Right cardiac atrium (tissue), 5 donors: ENCODE results near the gene FAM153A. TPM values are rescaled to one million over a fixed set of nuclear protein-coding genes. Genes with fewer than 3 reads are reported as not detected.
A peak's percentile ranks its signal among the peaks of the same experiment; 100 is the strongest.
"Not testable (repeated sequence)": the region's sequence is repeated elsewhere in the genome, so short reads cannot be mapped to it uniquely, and the experiment has no call there.

Source experiments
- ATAC-seq, 2 donors: fragments of 200-7000 bp; cut with Tn5 transposase; one replicate each; pipeline versions ENCODE4 v1.8.0 to v1.9.1; 2020; ENCODE audit warnings: moderate library complexity in 2 of 2, mild to moderate bottlenecking in 1 of 2
- DNase-seq, 3 donors: peaks; one replicate each; pipeline ENCODE4 v3.0.0-alpha.2; 2020
- H3K27ac ChIP-seq: one replicate; pipeline ENCODE4 v1.5.1; 2013; ENCODE audit warnings: mild to moderate bottlenecking, low read length, control low read depth, moderate library complexity
- H3K27me3 ChIP-seq: one replicate; pipeline ENCODE4 v1.6.1; 2013; ENCODE audit not compliant: control insufficient read depth, insufficient read depth
- H3K4me1 ChIP-seq: one replicate; pipeline ENCODE4 v1.6.1; 2013; ENCODE audit warnings: low read length; ENCODE audit not compliant: control insufficient read depth, insufficient read depth
- H3K4me3 ChIP-seq: one replicate; pipeline ENCODE4 v1.5.1; 2013; ENCODE audit warnings: low read length, control low read depth
- H3K9me3 ChIP-seq: one replicate; pipeline ENCODE4 v1.6.1; 2013; ENCODE audit warnings: low read length; ENCODE audit not compliant: control insufficient read depth
- WGBS: extraction: QIAGEN DNeasy Blood & Tissue Kit; methylation state at CpG from one replicate; pipeline ENCODE4 v1.1.7; 2013; 5-methylcytosine and 5-hydroxymethylcytosine counted together
- intact Hi-C, 4 donors: fragments of 100-400 bp; cut with DNase I; formaldehyde crosslinking; loops; one replicate each; pipeline versions ENCODE4 v1.11.0 to v1.14.0; 2022 to 2023
- polyA plus RNA-seq: library from polyadenylated mRNA; stranded (reverse); fragments of 200-250 nt; gene quantifications from one replicate; pipeline ENCODE4 v1.2.3, GENCODE V29; 2013
- total RNA-seq, 4 donors: library from RNA; stranded (reverse); fragmentation: NEBNext Ultra II Directional; extraction: Animal tissue kit (Norgen Biotek cat#: 25700); gene quantifications; one replicate each; pipeline ENCODE4 v1.2.1, GENCODE V29; 2021
- donor health status: healthy with polysubstance abuse.
- donor health status: DM: no; HTN: yes; CAD: no.
- donor health status: DM: no; HTN: no; CAD: no.
- donor health status: DM: no; HTN: yes; CAD: no; lungs with severe emphysema.
- donor health status: DM: yes; HTN: yes; CAD: no.

Gene FAM153A
- total and polyA plus RNA-seq, 5 donors = 0.08 to 15.7 (median 3.5) TPM

DNA sequence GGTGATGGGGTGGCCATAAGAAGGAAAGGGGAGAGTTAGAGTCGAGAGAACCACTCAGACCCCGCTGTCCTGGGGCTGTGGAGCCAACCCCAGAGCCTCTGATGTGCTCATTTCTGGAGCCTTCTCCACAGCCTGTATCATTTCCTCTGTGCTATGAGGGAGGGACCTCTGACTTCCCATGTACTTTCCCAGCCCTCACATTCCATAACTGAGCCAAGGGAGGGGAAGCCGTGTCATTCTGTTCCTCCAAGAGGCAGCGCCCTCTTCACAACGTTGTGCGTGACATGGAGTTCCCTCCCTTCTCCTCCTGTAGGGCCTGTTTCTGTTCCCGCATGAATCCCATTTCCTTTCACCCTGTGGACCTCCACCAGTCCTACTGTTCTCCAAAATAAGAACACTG lies 57.8 kb downstream of the FAM153A start:
- H3K27me3 ChIP-seq, ATAC-seq, intact Hi-C loops: not testable (repeated sequence)

DNA sequence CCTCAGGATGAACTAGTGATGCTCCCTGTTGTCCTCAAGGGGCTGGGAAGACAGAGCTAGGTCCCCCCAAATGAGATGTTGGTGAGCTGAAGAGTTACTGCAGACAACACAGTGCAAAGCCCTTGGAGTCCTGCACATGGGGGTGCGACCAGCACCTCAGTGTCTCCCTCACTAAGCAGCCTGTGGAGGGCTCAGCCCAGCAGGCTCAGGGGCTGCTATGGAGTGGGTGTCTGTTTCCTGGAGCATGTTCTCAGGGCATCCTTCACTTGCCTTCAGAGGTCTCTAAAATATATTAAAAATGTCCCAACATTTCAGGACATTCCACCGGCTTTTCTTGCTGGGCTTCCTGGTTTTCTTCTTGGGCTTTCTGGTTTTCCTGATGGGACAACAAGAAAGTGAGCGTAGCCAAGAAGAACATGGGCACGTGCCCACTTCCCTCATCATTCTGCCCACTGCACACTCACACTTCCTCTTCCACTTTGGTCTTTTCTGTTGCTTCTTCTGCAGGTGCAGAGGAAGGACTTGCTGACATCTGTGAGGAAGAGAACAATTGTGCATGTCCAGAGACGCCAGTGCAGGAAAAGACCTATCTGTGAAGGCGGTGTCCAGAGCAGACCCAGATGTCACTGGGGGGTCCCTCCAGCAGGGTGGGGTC lies 58.7 kb downstream of the FAM153A start:
- H3K4me3 ChIP-seq, H3K4me1 ChIP-seq, DNase-seq, H3K9me3 ChIP-seq, H3K27ac ChIP-seq, ATAC-seq, H3K27me3 ChIP-seq, intact Hi-C loops: not testable (repeated sequence)
- WGBS = 59% methylated on average over 3 of the region's 6 CpGs

More for the DNA sequence above, 57.8 kb downstream of the FAM153A start:
- WGBS = 36% methylated on average over 1 of the region's 7 CpGs
- H3K27ac ChIP-seq, H3K4me1 ChIP-seq, H3K4me3 ChIP-seq, H3K9me3 ChIP-seq, DNase-seq: not testable (repeated sequence)

DNA sequence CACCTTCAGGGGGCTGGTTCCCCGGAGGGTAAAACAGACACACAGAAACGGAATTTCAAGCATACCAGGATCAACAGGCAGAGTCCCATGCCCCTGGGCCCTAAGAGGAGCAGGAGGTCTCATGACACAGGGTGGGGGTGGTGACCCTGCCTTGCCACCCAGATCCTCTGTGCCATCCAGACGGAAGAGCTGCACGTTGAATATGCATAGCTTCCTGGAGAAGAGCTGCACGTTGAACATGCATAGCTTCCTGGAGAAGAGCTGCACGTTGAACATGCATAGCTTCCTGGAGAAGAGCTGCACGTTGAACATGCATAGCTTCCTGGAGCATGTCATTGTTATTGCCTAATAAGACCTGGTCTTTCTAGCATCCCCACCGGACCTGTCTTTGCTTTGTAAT lies 59.9 kb downstream of the FAM153A start:
- H3K27me3 ChIP-seq, H3K27ac ChIP-seq, ATAC-seq, intact Hi-C loops, H3K4me3 ChIP-seq, DNase-seq, H3K9me3 ChIP-seq, H3K4me1 ChIP-seq: not testable (repeated sequence)
- 70% methylated on average over 3 of the region's 8 CpGs for WGBS

DNA sequence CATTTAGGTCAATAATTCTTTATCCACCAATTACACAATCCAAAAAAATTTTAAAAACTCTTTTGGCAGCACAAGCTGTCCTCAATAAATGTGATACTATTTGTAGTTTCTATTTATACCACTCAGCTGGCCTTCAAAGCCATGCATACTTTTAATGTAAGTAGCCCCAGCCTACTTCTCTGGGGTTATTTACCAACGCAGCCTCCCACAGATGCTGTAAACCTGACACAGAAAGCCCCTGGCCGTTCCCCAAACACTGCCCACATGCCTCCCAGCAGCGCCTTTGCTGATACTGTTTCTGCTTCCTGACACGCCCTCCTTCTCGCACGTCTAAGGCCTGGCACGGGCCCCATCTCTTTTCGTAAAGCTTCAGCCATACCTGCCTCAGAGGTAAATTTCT lies 62.7 kb downstream of the FAM153A start:
- H3K27me3 ChIP-seq, H3K4me1 ChIP-seq, DNase-seq, H3K4me3 ChIP-seq, intact Hi-C loops, H3K9me3 ChIP-seq, H3K27ac ChIP-seq, ATAC-seq: not testable (repeated sequence)
- WGBS = no CpG with 5 or more reads among the region's 8 CpGs

DNA sequence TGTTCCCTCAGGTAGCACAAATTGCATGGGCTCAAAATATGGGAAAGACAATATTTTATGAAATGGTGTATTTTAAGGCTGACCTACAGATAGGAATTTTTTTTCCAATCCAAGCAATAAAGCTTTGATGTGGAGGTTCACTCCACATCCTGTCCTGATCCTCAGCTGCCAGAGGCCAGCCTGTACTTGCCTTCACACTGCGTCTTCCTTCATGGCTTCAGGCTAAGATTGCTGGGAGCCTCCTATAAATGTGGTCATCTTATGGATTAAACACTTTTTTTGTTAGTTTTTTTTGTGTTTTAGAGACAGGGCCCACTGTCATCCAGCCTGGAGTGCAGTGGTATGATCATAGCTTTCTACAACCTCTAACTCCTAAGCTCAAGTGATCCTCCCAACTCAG lies 67.3 kb downstream of the FAM153A start:
- DNase-seq, H3K27ac ChIP-seq, ATAC-seq, H3K27me3 ChIP-seq, H3K9me3 ChIP-seq, H3K4me3 ChIP-seq, H3K4me1 ChIP-seq, intact Hi-C loops: not testable (repeated sequence)
- WGBS = 86% methylated on average over 1 of the region's 1 CpG

DNA sequence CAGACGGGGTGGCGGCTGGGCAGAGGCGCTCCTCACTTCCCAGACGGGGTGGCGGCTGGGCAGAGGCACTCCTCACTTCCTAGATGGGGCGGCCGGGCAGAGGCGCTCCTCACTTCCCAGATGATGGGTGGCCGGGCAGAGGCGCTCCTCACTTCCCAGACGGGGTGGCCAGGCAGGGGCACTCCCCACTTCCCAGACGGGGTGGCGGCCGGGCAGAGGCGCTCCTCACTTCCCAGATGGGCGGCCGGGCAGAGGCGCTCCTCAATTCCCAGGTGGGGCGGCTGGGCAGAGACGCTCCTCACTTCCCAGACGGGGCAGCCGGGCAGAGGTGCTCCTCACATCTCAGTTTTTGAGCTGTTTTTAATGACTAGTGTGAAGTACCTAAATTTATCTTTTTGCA lies 86.6 kb downstream of the FAM153A start:
- H3K27ac ChIP-seq, H3K27me3 ChIP-seq, H3K9me3 ChIP-seq, H3K4me3 ChIP-seq, ATAC-seq, intact Hi-C loops, H3K4me1 ChIP-seq: not testable (repeated sequence)
- DNase-seq = peak in 1 of 3 donors; percentile 20
- 94% methylated on average over 22 of the region's 22 CpGs for WGBS

DNA sequence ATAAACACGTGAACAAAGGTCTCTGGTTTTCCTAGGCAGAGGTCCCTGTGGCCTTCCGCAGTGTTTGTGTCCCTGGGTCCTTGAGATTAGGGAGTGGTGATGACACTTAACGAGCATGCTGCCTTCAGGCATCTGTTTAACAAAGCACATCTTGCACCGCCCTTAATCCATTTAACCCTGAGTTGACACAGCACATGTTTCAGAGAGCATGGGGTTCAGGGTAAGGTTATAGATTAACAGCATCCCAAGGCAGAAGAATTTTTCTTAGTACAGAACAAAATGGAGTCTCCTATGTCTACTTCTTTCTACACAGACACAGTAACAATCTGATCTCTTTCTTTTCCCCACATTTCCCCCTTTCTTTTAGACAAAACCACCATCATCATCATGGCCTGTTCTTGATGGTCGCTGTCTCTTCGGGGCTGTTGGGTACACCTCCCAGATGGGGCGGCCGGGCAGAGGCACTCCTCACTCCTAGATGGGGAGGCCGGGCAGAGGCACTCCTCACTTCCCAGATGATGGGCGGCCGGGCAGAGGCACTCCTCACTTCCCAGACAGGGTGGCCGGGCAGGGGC lies 87.3 kb downstream of the FAM153A start:
- intact Hi-C loops, H3K27me3 ChIP-seq, H3K4me3 ChIP-seq, H3K9me3 ChIP-seq, DNase-seq, H3K4me1 ChIP-seq, ATAC-seq, H3K27ac ChIP-seq: not testable (repeated sequence)
- WGBS = 78% methylated on average over 10 of the region's 12 CpGs

DNA sequence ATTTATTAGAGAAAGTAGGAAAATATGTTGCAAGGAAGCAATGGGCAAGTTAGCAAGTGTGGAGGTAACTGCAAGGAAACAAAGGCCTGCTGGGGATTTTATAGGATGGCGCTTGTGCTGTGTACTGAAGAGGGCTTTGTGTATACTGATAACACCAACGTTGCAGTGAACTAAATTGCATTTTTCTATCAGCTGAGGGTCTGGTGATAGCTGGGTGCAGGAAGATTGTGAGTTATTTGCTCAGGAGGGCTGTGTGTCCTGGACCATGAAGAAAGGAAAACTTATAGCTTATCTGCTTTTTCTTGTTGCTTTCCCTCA lies 88.2 kb downstream of the FAM153A start:
- H3K4me1 ChIP-seq, ATAC-seq, intact Hi-C loops, H3K4me3 ChIP-seq, DNase-seq, H3K27ac ChIP-seq, H3K27me3 ChIP-seq, H3K9me3 ChIP-seq: not testable (repeated sequence)
- no CpG with 5 or more reads among the region's 2 CpGs for WGBS

DNA sequence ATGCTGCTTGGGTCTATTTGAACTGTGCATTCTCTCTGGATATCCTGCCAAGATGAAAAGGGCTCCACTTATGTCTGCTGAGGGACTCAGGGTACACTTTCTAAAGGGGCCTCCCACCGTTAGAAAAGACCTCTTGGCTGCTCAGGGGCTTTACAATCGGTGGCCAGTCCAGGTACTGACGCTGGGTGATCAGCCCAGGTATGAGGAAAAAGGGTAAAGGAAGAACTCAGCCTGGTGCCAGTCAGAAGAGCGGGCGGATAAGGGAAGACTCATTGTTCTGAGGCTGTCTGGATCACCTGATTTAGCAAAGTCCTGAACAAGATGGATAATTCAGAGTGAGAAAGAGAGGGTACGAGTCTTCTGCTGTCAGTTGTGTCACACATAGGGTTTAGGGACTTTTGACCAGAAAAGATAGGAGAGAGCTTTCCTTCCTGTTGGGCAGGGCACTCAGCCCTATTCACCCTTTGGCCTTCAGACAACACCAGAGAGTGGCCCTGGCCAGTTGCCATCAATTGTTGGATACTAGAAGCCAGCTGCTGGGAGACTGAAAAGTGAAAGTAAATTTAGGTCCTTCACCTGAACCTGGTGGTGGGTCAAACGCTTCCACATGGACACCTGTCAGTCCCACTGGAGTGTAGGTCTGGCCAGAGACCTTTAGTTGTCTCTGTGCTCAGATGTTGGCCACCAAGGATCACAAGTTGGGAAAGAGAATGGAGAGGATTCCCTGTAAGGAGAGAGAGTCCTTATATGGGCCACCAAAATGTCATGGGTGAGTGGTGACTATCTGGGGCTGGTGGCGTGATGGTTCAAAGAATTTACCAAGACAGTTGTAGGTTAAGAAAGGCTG lies 88.8 kb downstream of the FAM153A start:
- H3K4me1 ChIP-seq, H3K4me3 ChIP-seq, intact Hi-C loops, H3K27ac ChIP-seq, H3K9me3 ChIP-seq, H3K27me3 ChIP-seq: not testable (repeated sequence)
- WGBS = 67% methylated on average over 6 of the region's 8 CpGs
- peak; percentile 59 to 81 (median 62) for DNase-seq
- ATAC-seq = peak; percentile 71 to 88

DNA sequence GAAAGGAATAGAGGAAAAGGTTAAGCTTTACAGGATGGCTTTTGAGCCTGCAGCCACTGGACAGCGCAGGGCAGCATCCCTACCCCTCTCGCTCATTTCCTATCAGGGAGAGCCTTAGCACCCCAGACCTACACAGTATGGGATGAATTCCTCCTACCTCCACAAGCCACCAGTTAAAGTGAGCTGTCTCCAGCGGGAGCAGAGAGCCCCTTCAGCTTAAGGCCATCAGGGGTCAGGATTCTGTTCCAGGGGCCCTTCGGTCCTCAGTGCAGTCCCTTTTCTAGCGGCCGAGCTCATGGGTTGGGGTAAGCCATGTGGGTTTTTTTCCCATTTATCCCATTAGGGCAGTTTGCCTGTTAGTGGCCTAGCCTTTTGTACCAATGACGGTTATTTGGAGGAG lies 89.7 kb downstream of the FAM153A start:
- WGBS = 63% methylated on average over 3 of the region's 7 CpGs
- ATAC-seq, H3K9me3 ChIP-seq, H3K27ac ChIP-seq, DNase-seq, H3K27me3 ChIP-seq, intact Hi-C loops, H3K4me3 ChIP-seq, H3K4me1 ChIP-seq: not testable (repeated sequence)

DNA sequence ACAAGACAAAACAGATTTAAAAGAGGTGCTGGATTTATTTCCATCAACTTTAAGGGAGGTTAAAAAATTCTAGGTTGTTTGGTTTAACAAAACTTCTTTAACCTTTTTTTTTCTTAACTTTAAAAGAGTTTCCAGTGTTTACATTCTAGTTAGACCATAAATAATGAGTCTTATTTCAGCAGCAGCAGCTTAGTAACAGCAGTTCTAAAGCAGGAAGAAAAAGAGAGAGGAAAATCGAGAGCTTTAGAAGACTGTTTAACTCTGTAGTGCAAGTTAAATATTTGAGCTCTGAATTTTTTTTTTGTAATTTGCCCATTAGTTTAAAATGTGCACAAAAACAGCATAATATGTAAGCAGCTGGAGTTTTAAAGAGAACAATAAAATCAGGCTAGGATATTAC lies 90.2 kb downstream of the FAM153A start:
- DNase-seq, H3K27me3 ChIP-seq, intact Hi-C loops, H3K4me3 ChIP-seq, ATAC-seq, H3K9me3 ChIP-seq, H3K4me1 ChIP-seq, H3K27ac ChIP-seq: not testable (repeated sequence)
- WGBS = 12% methylated on average over 1 of the region's 1 CpG
